Activated naive CD4-positive, alpha-beta T cell treated with anti-CD3 and anti-CD28 coated beads for 36 hours (primary cell): ENCODE data around the gene ZFHX3. TPM values are rescaled to one million over a fixed set of nuclear protein-coding genes. Genes with fewer than 3 reads are reported as not detected.

Experiments
- CTCF ChIA-PET: fragments of 350-600 bp; sonication (Branson Sonifier 250); formaldehyde crosslinking; loops from one replicate; lab custom pipeline; 2021; ENCODE audit warnings: antibody characterized with exemption; lab: Charles Lee
- DNase-seq: peaks from one replicate; pipeline ENCODE4 v3.0.0-alpha.2; 2020
- H3K27ac Mint-ChIP-seq: one replicate; pipeline ENCODE4 v1.8.0; 2021; ENCODE audit warnings: mild to moderate bottlenecking, mixed read lengths
- H3K27me3 Mint-ChIP-seq: one replicate; pipeline ENCODE4 v1.8.0; 2021; ENCODE audit warnings: low read depth, mixed read lengths
- H3K36me3 Mint-ChIP-seq: one replicate; pipeline ENCODE4 v1.8.0; 2021; ENCODE audit warnings: low read depth, mixed read lengths
- H3K4me1 Mint-ChIP-seq: one replicate; pipeline ENCODE4 v1.8.0; 2021; ENCODE audit warnings: low read depth, mixed read lengths
- H3K4me3 Mint-ChIP-seq: one replicate; pipeline ENCODE4 v1.8.0; 2021; ENCODE audit warnings: mild to moderate bottlenecking, moderate library complexity, mixed read lengths
- H3K9me3 Mint-ChIP-seq: one replicate; pipeline ENCODE4 v1.8.0; 2021; ENCODE audit warnings: mixed read lengths
- intact Hi-C: fragments of 100-400 bp; cut with micrococcal nuclease; formaldehyde crosslinking; loops from one replicate; pipeline ENCODE4 v1.15.1; 2023
- total RNA-seq, 2 experiments: library from RNA; stranded (reverse); gene quantifications; one replicate each; pipeline ENCODE4 v1.2.3, GENCODE V29; 2021

ZFHX3 gene
- total RNA-seq, 2 experiments from 2014 or later: 0.44 to 0.72 TPM

DNA sequence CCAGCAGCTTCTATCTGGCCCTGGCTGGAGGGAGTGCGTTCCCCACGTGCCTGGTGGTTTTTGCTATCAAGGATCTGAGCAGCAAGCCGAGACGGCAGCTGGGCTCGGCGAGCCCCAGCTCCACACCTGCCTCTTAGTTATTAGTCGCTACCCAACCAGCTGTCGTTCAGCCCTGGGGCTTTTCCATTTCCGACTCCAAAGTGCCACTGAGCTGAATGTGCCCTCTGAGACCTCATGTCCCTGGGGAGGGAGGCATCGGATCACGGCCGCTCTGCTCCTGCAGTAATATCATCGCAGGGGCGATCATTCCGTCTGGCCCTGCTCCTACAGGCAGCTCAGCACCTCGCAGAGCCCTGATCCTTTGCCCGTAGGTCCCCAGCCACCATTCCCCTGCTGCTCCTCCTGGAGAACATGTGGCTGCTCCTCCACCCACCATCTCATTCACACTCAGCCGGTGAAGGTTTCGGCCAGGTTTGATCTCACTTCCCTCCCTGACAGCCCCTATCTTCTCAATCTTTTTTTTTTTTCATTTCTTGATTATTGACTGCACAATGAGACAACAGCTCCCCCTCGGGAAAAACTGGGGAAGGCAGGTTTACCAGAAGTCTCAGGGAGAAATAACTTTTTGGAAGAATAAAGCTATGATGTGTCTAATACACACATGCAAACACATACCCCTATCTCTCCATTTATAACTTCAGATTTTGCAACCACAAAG is 86.7 kb downstream of the ZFHX3 start:
- no peaks in the 10 kb centered on the region for H3K27me3 Mint-ChIP-seq
- no peak overlapping the region for H3K4me3 Mint-ChIP-seq
- CTCF ChIA-PET: interaction anchor here (0.6 to 1.0 kb wide), 2 partner anchors 32 to 78 kb away, joined by 3 to 4 read pairs; no protein-coding TSS in a partner anchor
- no peak for DNase-seq
- intact Hi-C loops: no loop called here
- no peak overlapping the region for H3K27ac Mint-ChIP-seq
- no peaks in the 10 kb centered on the region for H3K4me1 Mint-ChIP-seq
- H3K36me3 Mint-ChIP-seq: no peaks in the 10 kb centered on the region
- H3K9me3 Mint-ChIP-seq: no peaks in the 10 kb centered on the region

DNA sequence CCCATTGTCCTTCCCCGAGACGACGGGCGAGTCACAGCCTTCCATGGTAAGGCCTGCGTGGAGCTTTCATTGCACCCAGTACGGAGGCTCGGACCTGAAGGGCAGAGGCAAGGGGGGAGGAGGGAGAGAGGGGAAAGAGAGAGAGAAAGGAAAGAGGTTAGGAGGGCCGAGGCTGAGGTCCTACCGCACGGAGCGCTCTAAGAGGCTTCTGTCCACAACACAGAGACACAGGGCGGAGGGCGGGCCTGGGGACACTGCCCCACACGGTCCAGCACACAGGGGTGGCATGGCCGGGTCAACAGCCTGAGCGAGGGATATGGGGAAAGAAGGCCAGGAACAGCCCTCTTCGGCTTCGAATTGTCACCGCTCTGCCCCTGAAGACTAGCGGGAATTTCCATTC is 87.8 kb downstream of the ZFHX3 start:
- Mint-ChIP-seq H3K4me3 (no peak overlapping the region), H3K27ac (no peak overlapping the region), H3K27me3 (no peaks in the 10 kb centered on the region), H3K9me3 (no peaks in the 10 kb centered on the region), H3K36me3 (no peaks in the 10 kb centered on the region), H3K4me1 (no peaks in the 10 kb centered on the region)
- CTCF ChIA-PET: no interaction called here
- no peak for DNase-seq
- intact Hi-C loops: no loop called here

DNA sequence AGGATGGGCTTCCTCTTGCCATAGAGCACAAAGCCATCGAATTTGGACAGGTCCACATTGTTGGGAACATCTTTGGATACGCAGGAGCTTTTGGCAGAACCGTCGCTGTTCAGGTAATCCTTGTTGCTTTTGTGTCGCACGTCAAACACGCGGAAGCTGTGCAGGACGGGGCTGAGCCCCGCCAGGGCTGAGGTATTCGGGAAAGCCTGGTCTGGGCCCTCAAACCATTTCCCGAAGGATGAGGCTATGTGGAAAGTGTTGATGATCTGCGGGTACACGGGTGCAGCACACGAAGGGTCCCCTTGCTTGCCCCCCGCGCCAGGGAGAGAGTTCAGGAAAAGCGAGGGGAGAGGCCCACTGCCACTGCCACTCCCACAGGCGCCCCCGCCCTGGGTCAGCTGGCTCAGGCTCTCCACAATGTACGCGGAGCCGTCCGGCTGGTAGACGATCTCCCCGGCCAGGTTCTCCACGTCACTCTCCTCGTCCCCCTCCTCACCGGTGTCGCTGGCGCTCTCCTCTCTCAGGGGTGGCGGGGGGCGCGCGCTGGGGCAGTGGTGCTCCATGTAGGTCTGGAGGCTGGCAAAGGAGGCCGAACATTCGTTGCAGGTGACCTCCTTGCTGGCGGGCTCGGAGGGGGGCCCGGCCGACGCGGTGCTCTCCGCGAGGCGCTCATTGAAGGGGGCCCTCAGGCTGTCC is 88.5 kb downstream of the ZFHX3 start:
- intact Hi-C loops: no loop called here
- H3K36me3 Mint-ChIP-seq: no peaks in the 10 kb centered on the region
- H3K27ac Mint-ChIP-seq: no peak overlapping the region
- no peak overlapping the region for H3K4me3 Mint-ChIP-seq
- DNase-seq: no peak
- H3K27me3 Mint-ChIP-seq: no peaks in the 10 kb centered on the region
- no peaks in the 10 kb centered on the region for H3K9me3 Mint-ChIP-seq
- no peaks in the 10 kb centered on the region for H3K4me1 Mint-ChIP-seq
- CTCF ChIA-PET: no interaction called here

DNA sequence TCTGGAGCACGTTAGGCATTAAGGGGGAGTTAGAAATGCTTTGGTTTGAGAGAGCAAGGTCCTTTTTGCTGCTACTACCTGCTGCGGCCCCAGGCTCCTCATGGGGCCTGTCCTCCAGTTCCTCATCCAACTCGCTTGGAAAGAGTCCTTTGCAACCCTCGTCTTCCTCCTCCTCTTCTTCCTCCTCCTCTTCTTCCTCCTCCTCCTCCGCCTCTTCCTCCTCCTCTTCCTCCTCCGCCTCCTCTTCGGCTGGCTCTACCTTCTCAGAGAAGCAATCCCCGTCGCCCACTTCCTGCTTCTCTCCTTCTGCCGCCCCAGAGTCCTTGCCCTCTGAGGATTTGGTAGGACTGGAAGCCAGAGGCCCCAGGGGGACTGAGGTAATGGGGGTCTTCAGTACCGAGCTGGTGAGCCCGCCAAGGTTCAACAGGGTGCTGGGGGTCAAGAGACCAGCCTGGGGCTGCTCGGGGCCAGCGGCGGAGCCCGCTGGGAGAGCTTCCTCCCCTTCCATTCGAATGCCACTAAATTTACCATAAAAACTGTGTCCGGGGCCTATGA is 89.3 kb downstream of the ZFHX3 start:
- H3K36me3 Mint-ChIP-seq: no peaks in the 10 kb centered on the region
- no peaks in the 10 kb centered on the region for H3K4me1 Mint-ChIP-seq
- no peaks in the 10 kb centered on the region for H3K27me3 Mint-ChIP-seq
- H3K4me3 Mint-ChIP-seq: no peak overlapping the region
- no peak overlapping the region for H3K27ac Mint-ChIP-seq
- no peaks in the 10 kb centered on the region for H3K9me3 Mint-ChIP-seq
- DNase-seq: no peak
- intact Hi-C loops: no loop called here
- CTCF ChIA-PET: no interaction called here

DNA sequence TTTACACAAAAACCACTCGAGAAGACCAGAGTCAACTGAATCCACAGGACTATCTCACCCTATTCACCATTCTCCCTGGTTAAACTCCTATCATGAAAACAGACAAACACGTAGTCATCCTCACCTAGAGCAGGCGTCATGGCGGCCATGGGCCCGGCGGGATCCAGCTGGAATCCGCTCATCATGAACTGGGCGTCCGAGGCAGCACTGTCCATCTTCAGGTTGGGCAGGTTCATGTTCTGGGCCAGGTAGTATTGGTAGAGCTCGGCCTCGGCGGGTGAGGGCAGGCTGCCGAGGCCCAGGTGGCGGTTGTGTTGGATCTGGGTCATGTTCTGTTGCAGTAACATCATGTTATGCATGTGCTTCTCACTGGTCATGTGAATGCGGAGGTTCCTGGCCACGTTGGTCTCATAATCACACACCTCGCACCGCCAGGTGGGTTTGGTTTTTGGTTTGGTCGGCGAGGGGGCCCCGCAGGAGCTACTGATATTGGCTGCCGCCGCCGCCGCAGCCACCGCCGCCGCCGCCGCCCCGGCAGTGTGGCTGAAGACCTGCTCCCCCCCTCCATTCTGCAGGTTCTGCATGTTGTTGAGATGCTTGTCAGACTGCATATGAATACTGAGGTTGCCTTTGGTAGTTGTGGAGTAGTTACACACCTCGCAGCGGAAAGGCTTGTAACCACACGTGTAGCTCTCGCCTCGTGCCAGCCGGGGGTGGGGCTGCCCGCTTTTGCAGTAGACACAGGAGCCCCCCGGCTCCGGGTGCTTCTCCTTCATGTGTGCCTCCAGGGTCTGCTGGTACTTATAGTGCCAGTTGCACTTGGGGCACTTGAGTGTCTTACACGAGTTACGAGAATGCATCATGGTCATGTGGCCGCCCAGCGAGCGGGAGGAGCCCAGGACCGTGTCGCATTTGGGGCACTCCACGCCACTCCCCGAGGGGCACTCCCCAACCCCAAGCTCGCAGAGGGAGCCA is 90.3 kb downstream of the ZFHX3 start:
- Mint-ChIP-seq H3K27ac (no peak overlapping the region), H3K4me1 (no peaks in the 10 kb centered on the region), H3K9me3 (no peaks in the 10 kb centered on the region), H3K27me3 (no peaks in the 10 kb centered on the region), H3K36me3 (no peaks in the 10 kb centered on the region), H3K4me3 (no peak overlapping the region)
- no peak for DNase-seq
- CTCF ChIA-PET: no interaction called here
- intact Hi-C loops: no loop called here

DNA sequence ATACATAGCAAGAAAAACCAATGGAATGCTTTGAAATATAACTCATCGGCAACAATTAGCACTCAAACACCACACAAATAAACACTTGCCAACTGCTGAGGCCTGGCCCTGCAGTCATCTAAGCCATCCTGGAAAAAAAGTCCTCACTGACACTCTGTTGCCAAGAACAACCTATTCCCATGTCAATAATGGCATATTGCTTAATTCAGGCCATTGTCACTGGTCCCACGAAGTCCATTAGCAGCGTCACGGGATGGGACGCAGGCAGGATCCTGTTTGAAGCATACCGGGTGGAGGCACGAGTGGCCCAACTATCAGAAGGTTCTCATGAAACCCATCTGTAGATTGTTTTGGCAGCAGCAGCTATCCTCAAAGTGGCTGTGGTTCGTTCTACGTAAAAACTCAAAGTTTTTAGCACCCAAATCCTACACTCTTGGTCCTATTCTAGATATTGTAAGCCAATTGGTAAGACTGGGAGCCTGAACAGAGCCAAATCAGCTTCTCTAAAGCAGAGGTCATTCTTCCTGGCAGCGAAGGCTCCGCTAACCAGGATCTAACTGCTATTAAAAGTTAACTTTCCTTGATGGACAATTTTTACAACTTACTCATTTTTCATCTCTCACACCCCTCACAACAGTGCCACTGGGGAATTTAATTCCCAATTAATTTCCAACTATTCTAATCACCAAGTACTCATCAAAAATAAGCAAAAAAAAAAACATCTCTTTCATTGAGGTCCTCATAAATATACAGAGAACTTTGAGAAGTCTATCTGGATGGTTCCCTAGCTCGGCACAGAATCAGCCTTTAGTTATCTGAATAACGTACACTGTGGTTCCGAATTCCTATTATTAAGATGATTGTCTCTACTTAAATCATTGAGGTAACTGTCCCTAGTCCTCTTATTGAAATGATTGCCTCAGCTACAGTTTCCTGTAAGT is 91.5 kb downstream of the ZFHX3 start:
- Mint-ChIP-seq H3K4me1 (no peaks in the 10 kb centered on the region), H3K9me3 (no peaks in the 10 kb centered on the region), H3K27ac (no peak overlapping the region), H3K27me3 (no peaks in the 10 kb centered on the region), H3K36me3 (no peaks in the 10 kb centered on the region), H3K4me3 (no peak overlapping the region)
- intact Hi-C loops: no loop called here
- CTCF ChIA-PET: no interaction called here
- DNase-seq: no peak

DNA sequence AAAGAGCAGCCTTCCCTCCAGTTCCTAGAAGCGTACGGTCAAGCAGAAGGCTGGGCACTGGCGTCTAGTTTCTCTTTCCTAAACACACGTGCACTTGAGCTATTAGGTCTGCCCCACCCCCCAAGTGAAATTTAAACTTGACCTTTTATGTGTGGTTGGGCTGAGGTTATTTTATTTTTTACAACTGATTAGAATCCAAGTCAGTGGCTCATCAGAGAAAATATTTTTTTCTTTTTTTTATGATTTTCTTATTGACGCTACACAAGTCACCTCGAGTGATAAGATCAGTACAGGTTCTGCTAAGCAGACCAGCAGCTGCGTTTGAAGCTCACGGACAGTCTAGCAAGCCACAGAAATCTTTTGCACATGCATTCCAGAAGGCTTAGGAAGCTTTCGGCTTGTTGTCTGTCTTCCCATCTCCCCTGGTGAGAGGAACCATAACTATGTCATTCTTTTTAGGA is 95.1 kb downstream of the ZFHX3 start:
- Mint-ChIP-seq H3K4me1 (no peaks in the 10 kb centered on the region), H3K36me3 (no peaks in the 10 kb centered on the region), H3K27ac (no peak overlapping the region), H3K4me3 (no peak overlapping the region), H3K9me3 (no peaks in the 10 kb centered on the region), H3K27me3 (no peaks in the 10 kb centered on the region)
- CTCF ChIA-PET: no interaction called here
- no peak for DNase-seq
- intact Hi-C loops: no loop called here

DNA sequence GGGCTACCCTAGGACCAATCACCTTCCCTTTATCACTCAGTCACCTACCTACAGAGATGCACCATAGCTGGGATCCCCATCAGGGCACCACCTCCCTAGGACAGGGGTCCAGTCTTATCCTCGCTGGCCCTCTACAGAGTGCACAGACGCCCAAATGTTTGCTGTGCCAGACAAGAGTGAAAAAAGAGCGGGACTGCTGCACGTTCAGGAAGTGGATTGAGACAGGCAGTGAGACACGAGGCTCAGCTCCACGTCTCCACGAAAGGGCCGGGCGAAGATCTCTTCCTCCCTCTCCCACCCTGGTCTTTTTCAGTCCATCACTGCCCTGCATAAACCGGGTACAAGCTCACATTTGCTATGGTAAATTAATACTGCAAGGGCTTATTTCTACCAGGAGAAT is 95.5 kb downstream of the ZFHX3 start:
- intact Hi-C loops: no loop called here
- no peak overlapping the region for H3K4me3 Mint-ChIP-seq
- no peaks in the 10 kb centered on the region for H3K27me3 Mint-ChIP-seq
- DNase-seq: no peak
- no peaks in the 10 kb centered on the region for H3K9me3 Mint-ChIP-seq
- H3K36me3 Mint-ChIP-seq: no peaks in the 10 kb centered on the region
- no peak overlapping the region for H3K27ac Mint-ChIP-seq
- CTCF ChIA-PET: no interaction called here
- no peaks in the 10 kb centered on the region for H3K4me1 Mint-ChIP-seq

DNA sequence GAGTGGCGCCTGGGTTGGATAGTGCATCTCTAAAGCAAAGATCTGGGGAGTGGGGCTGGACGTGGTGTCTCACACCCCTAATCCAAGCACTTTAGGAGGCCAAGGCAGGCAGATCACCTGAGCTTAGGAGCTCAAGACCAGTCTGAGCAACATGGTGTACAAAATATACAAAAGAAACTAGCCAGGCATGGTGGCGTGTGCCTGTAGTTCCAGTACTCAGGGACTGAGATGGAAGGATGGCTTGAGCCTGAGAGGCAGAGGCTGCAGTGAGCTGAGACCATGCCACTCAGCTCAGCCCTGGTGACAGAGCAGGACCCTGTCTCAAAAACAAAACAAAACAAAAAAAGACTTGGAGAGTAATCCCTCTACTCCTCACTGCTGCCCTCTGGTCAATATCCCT is 96.0 kb downstream of the ZFHX3 start:
- no peak for DNase-seq
- intact Hi-C loops: no loop called here
- no peaks in the 10 kb centered on the region for H3K36me3 Mint-ChIP-seq
- no peaks in the 10 kb centered on the region for H3K4me1 Mint-ChIP-seq
- no peaks in the 10 kb centered on the region for H3K27me3 Mint-ChIP-seq
- CTCF ChIA-PET: no interaction called here
- no peak overlapping the region for H3K27ac Mint-ChIP-seq
- H3K9me3 Mint-ChIP-seq: no peaks in the 10 kb centered on the region
- H3K4me3 Mint-ChIP-seq: no peak overlapping the region

DNA sequence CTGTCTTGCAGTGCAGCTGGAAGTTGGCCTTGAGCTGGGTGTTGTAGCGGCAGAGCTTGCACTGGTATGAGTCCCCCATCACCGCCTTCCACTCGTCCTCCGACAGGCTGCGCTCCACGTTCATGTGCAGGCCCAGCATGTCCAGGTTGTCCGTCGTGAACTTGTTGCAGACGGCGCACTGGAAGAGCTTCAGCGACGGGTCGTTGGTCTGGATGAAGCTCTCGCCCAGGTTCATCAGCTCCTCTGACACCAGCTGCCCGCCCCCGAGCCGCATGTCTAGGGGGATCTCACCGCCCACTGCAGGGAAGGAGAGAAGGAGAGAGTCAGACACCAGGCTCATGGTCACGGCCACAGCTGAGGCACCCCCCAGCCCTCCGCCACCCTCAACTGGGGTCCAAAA is 97.3 kb downstream of the ZFHX3 start:
- intact Hi-C loops: no loop called here
- H3K9me3 Mint-ChIP-seq: no peaks in the 10 kb centered on the region
- no peaks in the 10 kb centered on the region for H3K36me3 Mint-ChIP-seq
- CTCF ChIA-PET: no interaction called here
- H3K27ac Mint-ChIP-seq: no peak overlapping the region
- H3K27me3 Mint-ChIP-seq: no peaks in the 10 kb centered on the region
- H3K4me1 Mint-ChIP-seq: no peaks in the 10 kb centered on the region
- no peak overlapping the region for H3K4me3 Mint-ChIP-seq
- DNase-seq: no peak

DNA sequence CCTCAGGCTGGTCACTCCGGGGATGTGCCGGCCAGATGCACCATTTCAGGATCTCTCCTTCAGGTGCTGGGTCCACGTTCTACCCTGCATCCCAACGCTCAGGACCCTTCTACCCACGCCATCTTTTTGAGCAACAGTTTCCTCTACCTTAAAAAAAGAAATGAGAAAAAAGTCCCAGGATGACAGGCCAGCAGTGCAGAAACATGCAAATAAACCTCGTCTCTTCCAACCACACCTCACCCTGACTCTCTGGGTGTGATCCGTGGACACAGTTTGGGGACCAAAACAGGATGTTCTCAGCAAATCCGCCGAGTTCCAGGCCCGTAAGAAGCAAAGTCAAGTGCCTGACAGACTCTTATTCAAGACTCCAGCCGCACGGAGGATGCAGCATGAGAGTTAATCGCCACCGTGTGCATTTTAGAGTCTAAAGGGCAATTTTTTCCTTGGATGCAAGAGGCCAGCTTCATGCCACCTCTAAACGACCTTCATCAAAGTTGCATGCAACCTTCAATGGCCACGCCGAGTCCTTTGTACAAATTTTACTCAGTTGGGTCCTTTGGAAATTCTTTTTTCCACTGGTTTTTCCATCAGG is 99.6 kb downstream of the ZFHX3 start:
- CTCF ChIA-PET: no interaction called here
- Mint-ChIP-seq H3K27ac (no peak overlapping the region), H3K4me3 (no peak overlapping the region), H3K4me1 (no peaks in the 10 kb centered on the region), H3K9me3 (no peaks in the 10 kb centered on the region), H3K36me3 (no peaks in the 10 kb centered on the region), H3K27me3 (no peaks in the 10 kb centered on the region)
- no peak for DNase-seq
- intact Hi-C loops: no loop called here
